Sigmoid colon (tissue), 7 donors: ENCODE measurements around the gene FUT2. TPM values are rescaled to one million over a fixed set of nuclear protein-coding genes. Genes with fewer than 3 reads are reported as not detected.

Experiments used
- DNase-seq: peaks from one replicate; pipeline ENCODE4 v3.0.0-alpha.2; 2019
- H3K27ac ChIP-seq, 4 donors: fragments of 200-600 bp; sonication (generic); one replicate each; pipeline ENCODE4 v1.5.1; 2016 to 2019; ENCODE audit warnings: mild to moderate bottlenecking in 1 of 4
- H3K27me3 ChIP-seq, 3 donors: fragments of 200-600 bp; sonication (generic); one replicate each; pipeline ENCODE4 v1.5.1; 2019; ENCODE audit warnings: mild to moderate bottlenecking in 1 of 3
- H3K36me3 ChIP-seq, 4 donors: fragments of 200-600 bp; sonication (generic); one replicate each; pipeline ENCODE4 v1.5.1; 2016 to 2019
- H3K4me1 ChIP-seq, 4 donors: fragments of 200-600 bp; sonication (generic); one replicate each; pipeline ENCODE4 v1.5.1; 2017 to 2019
- H3K4me3 ChIP-seq, 4 donors: fragments of 200-600 bp; sonication (generic); one replicate each; pipeline ENCODE4 v1.5.1; 2017 to 2019; ENCODE audit warnings: mild to moderate bottlenecking in 2 of 4, moderate library complexity in 1 of 4
- H3K9me3 ChIP-seq, 4 donors: fragments of 200-600 bp in 3 of 4; sonication (generic) in 3 of 4; one replicate each; pipeline versions ENCODE4 v1.5.1 to v1.6.1; 2013 to 2019
- CTCF ChIP-seq, 4 experiments: fragments of 450-650 bp in 3 of 4; fragments of 200-600 bp in 1 of 4; IDR thresholded peaks; one replicate each; pipeline ENCODE4 v1.5.1; 2016 to 2019; ENCODE audit warnings: antibody characterized with exemption in 4 of 4, mild to moderate bottlenecking in 3 of 4, moderate library complexity in 2 of 4
- EP300 ChIP-seq, 4 donors: sonication (generic); formaldehyde crosslinking; IDR thresholded peaks; one replicate each; pipeline ENCODE4 v1.6.1; 2017; ENCODE audit warnings: antibody characterized with exemption in 4 of 4
- POLR2A ChIP-seq, 2 donors: fragments of 450-650 bp; IDR thresholded peaks; one replicate each; pipeline ENCODE4 v1.6.1; 2016; ENCODE audit warnings: antibody characterized with exemption in 2 of 2, mild to moderate bottlenecking in 2 of 2, moderate library complexity in 2 of 2
- POLR2AphosphoS5 ChIP-seq, 4 donors: sonication (generic); formaldehyde crosslinking; IDR thresholded peaks; one replicate each; pipeline ENCODE4 v1.6.1; 2017; ENCODE audit warnings: antibody characterized with exemption in 4 of 4
- WGBS, 2 donors: extraction: QIAGEN DNeasy Blood & Tissue Kit; methylation state at CpG; one replicate each; pipeline ENCODE4 v1.1.7; 2013; 5-methylcytosine and 5-hydroxymethylcytosine counted together
- intact Hi-C: fragments of 100-400 bp; cut with DNase I; formaldehyde crosslinking; loops from one replicate; pipeline ENCODE4 v1.15.1; 2023
- polyA plus RNA-seq, 3 donors: library from polyadenylated mRNA; stranded (reverse); fragments of 200-250 nt; gene quantifications; one replicate each; pipeline ENCODE4 v1.2.3, GENCODE V29; 2013
- total RNA-seq, 4 donors: library from RNA; depleted of rRNA; stranded (reverse); fragments of >200 nt; gene quantifications; one replicate each; pipeline ENCODE4 v1.1.0, GENCODE V29; 2016
- donor health status: healthy with polysubstance abuse.
- donor health status: Bipolar disorder and iron deficiency.
- donor health status: healthy.

The FUT2 gene
- total RNA-seq = not detected
- 10 to 100 TPM; 37.2 to 62.7 (median 59.4) TPM for polyA plus RNA-seq

GRCh38 chr19:48695743-48696352 is at the start of gene FUT2:
TSS of gene FUT2 (plus strand) at chr19:48695971. CDS start at chr19:48702957, 6,986 bp downstream.
- Histone ChIP-seq H3K4me1 (peaks cover 0 to 10% (median 2%) of the 10 kb centered on the region in 4 donors), H3K4me3 (peak within 1 kb of the TSS in 3 of 4 donors; percentile 14 to 23 (median 18)), H3K9me3 (no peaks in the 10 kb centered on the region), H3K27ac (peak within 1 kb of the TSS in 2 of 4 donors; percentile 27 to 42), H3K27me3 (peaks cover 3 to 25% (median 10%) of the 10 kb centered on the region in 3 donors), H3K36me3 (no peaks in the 10 kb centered on the region)
- intact Hi-C loops = no loop called here
- TF ChIP-seq POLR2A (IDR thresholded peaks at IDR 0.05) (peak in 1 of 2 donors; percentile 86), CTCF (IDR thresholded peaks at IDR 0.05) (no peak), POLR2AphosphoS5 (IDR thresholded peaks at IDR 0.05) (peak in 1 of 4 donors; percentile 30)
- DNase-seq = no peak
- WGBS, 2 donors = 9 to 41% methylated on average over 16 of the region's 16 CpGs

GRCh38 chr19:48646001-48646721 is 49.6 kb upstream of the FUT2 start, which contains the start of gene CA11:
TSS of gene CA11 (minus strand) at chr19:48646187. CDS start at chr19:48645632, 555 bp downstream.
- 1% methylated on average over 33 of the region's 33 CpGs for WGBS, 2 donors
- H3K27ac ChIP-seq = peak within 1 kb of the TSS; percentile 88 to 94 (median 92)
- H3K9me3 ChIP-seq = no peaks in the 10 kb centered on the region
- DNase-seq = peak; percentile 95
- peak; percentile 59 to 64 for TF ChIP-seq POLR2A (IDR thresholded peaks at IDR 0.05)
- TF ChIP-seq CTCF (IDR thresholded peaks at IDR 0.05) = peak; percentile 91 to 97 (median 93)
- no peak for TF ChIP-seq EP300 (IDR thresholded peaks at IDR 0.05)
- peak; percentile 27 to 65 (median 39) for TF ChIP-seq POLR2AphosphoS5 (IDR thresholded peaks at IDR 0.05)
- H3K27me3 ChIP-seq = no peaks in the 10 kb centered on the region
- H3K4me3 ChIP-seq = peak within 1 kb of the TSS; percentile 48 to 63 (median 58)
- intact Hi-C loops = loop anchor here (1.0 to 5.0 kb wide), 5 partner anchors 29 to 191 kb away; partner anchors contain the start of gene HSD17B14
- H3K36me3 ChIP-seq = no peaks in the 10 kb centered on the region
- H3K4me1 ChIP-seq = peaks cover 0 to 22% (median 20%) of the 10 kb centered on the region in 4 donors

GRCh38 chr19:48646722-48647216 is 49.0 kb upstream of the FUT2 start:
- Histone ChIP-seq H3K4me3 (peak overlapping the region in 3 of 4 donors; percentile 48 to 63 (median 58)), H3K4me1 (peaks cover 0 to 22% (median 20%) of the 10 kb centered on the region in 4 donors), H3K36me3 (no peaks in the 10 kb centered on the region), H3K27me3 (no peaks in the 10 kb centered on the region), H3K9me3 (no peaks in the 10 kb centered on the region), H3K27ac (peak overlapping the region; percentile 88 to 94 (median 92))
- DNase-seq = no peak
- WGBS, 2 donors = 11 to 14% methylated on average over 8 to 9 of the region's 10 CpGs
- intact Hi-C loops = loop anchor here (1.0 to 5.0 kb wide), 5 partner anchors 28 to 191 kb away; partner anchors contain the start of gene HSD17B14
- no peak for TF ChIP-seq POLR2AphosphoS5 (IDR thresholded peaks at IDR 0.05)

GRCh38 chr19:48648134-48648533 is 47.6 kb upstream of the FUT2 start:
- TF ChIP-seq POLR2AphosphoS5 (IDR thresholded peaks at IDR 0.05) (no peak), CTCF (IDR thresholded peaks at IDR 0.05) (no peak), POLR2A (IDR thresholded peaks at IDR 0.05) (no peak), EP300 (IDR thresholded peaks at IDR 0.05) (no peak)
- WGBS, 2 donors = 55 to 74% methylated on average over 2 of the region's 2 CpGs
- Histone ChIP-seq H3K27me3 (no peaks in the 10 kb centered on the region), H3K4me1 (peaks cover 0 to 22% (median 20%) of the 10 kb centered on the region in 4 donors), H3K36me3 (no peaks in the 10 kb centered on the region), H3K27ac (no peak overlapping the region), H3K9me3 (no peaks in the 10 kb centered on the region), H3K4me3 (no peak overlapping the region)
- intact Hi-C loops = loop anchor here (5.0 kb wide), 1 partner anchor 189 kb away; the partner anchor contains the start of gene HSD17B14
- DNase-seq = no peak
